Hepatocyte (in vitro differentiated cells): ENCODE results near the gene DAAM2. TPM values are rescaled to one million over a fixed set of nuclear protein-coding genes. Genes with fewer than 3 reads are reported as not detected.

Source experiments
- DNase-seq: peaks from one replicate; pipeline ENCODE4 v3.0.0-alpha.2; 2016; ENCODE audit warnings: low spot score
- H2AFZ ChIP-seq: fragments of 200-600 bp; sonication (generic); 2 replicates; pipeline ENCODE4 v1.6.0; 2016; ENCODE audit warnings: antibody characterized with exemption, mild to moderate bottlenecking
- H3K27ac ChIP-seq: fragments of 200-600 bp; sonication (generic); 2 replicates; pipeline ENCODE4 v1.5.1; 2016; ENCODE audit warnings: mild to moderate bottlenecking
- H3K27me3 ChIP-seq: fragments of 200-600 bp; sonication (generic); 2 replicates; pipeline ENCODE4 v1.6.1; 2016
- H3K36me3 ChIP-seq: fragments of 200-600 bp; sonication (generic); replicated peaks from 2 replicates; pipeline ENCODE4 v1.5.1; 2016; ENCODE audit warnings: low read depth; ENCODE audit not compliant: insufficient read depth
- H3K4me1 ChIP-seq: fragments of 200-600 bp; sonication (generic); 2 replicates; pipeline ENCODE4 v1.5.1; 2016; ENCODE audit warnings: mild to moderate bottlenecking, moderate library complexity; ENCODE audit not compliant: insufficient read depth
- H3K4me2 ChIP-seq: fragments of 200-600 bp; sonication (generic); 2 replicates; pipeline ENCODE4 v1.6.0; 2016
- H3K4me3 ChIP-seq: fragments of 200-600 bp; sonication (generic); 2 replicates; pipeline ENCODE4 v1.5.1; 2016; ENCODE audit warnings: mild to moderate bottlenecking
- H3K79me2 ChIP-seq: fragments of 200-600 bp; sonication (generic); 2 replicates; pipeline ENCODE4 v1.6.0; 2017; ENCODE audit warnings: mild to moderate bottlenecking
- H3K9me2 ChIP-seq: fragments of 200-600 bp; sonication (generic); replicated peaks from 2 replicates; pipeline ENCODE4 v1.6.0; 2017; ENCODE audit warnings: mild to moderate bottlenecking; ENCODE audit not compliant: insufficient read depth
- H3K9me3 ChIP-seq: fragments of 200-600 bp; sonication (generic); 2 replicates; pipeline ENCODE4 v1.5.1; 2016; ENCODE audit warnings: low read depth, mild to moderate bottlenecking
- H4K20me1 ChIP-seq: fragments of 200-600 bp; sonication (generic); 2 replicates; pipeline ENCODE4 v1.6.0; 2016; ENCODE audit warnings: mild to moderate bottlenecking; ENCODE audit not compliant: insufficient read depth, poor library complexity, severe bottlenecking
- CTCF ChIP-seq: fragments of 200-600 bp; sonication (generic); IDR thresholded peaks from 2 replicates; pipeline ENCODE4 v1.5.1; 2016; ENCODE audit warnings: antibody characterized with exemption, mild to moderate bottlenecking; ENCODE audit not compliant: poor library complexity
- EZH2 ChIP-seq: fragments of 200-600 bp; sonication (generic); IDR thresholded peaks from 2 replicates; pipeline ENCODE4 v1.6.1; 2016; ENCODE audit warnings: antibody characterized with exemption, mild to moderate bottlenecking, borderline replicate concordance
- EZH2phosphoT487 ChIP-seq: fragments of 200-600 bp; sonication (generic); IDR thresholded peaks from one replicate; pipeline ENCODE4 v1.6.1; 2018; ENCODE audit warnings: antibody characterized with exemption, mild to moderate bottlenecking, low read depth, moderate library complexity; ENCODE audit not compliant: unreplicated experiment, severe bottlenecking
- WGBS: methylation state at CpG from one replicate; pipeline ENCODE4 v1.1.6; 2016; ENCODE audit warnings: low lambda C conversion rate; ENCODE audit errors: missing lambda C conversion rate; 5-methylcytosine and 5-hydroxymethylcytosine counted together
- polyA plus RNA-seq: library from polyadenylated mRNA; unstranded; fragments of >200 nt; fragmentation: Nextera tagmentation; extraction: Ambion mirVana; gene quantifications from 2 replicates; pipeline ENCODE4 v1.2.1, GENCODE V29; 2016
- total RNA-seq: library from RNA; depleted of rRNA; stranded (reverse); fragments of >200 nt; gene quantifications from 2 replicates; pipeline ENCODE4 v1.2.3, GENCODE V29; 2014

DAAM2 gene
- total and polyA plus RNA-seq, 2 experiments from 2014 or later: 11.7 to 15.1 TPM

GRCh38 chr6:39929039-39929732 is 137.0 kb downstream of the DAAM2 start:
- no peak overlapping the region for H3K4me3 ChIP-seq
- H2AFZ ChIP-seq: no peak overlapping the region
- H4K20me1 ChIP-seq: no peaks in the 10 kb centered on the region
- no peak overlapping the region for H3K4me2 ChIP-seq
- no peak for DNase-seq
- H3K27ac ChIP-seq: no peak overlapping the region
- TF ChIP-seq EZH2phosphoT487 (no peak), CTCF (no peak), EZH2 (no peak)
- H3K9me3 ChIP-seq: no peaks in the 10 kb centered on the region
- no peaks in the 10 kb centered on the region for H3K9me2 ChIP-seq
- peaks cover 7% of the 10 kb centered on the region for H3K4me1 ChIP-seq
- no peaks in the 10 kb centered on the region for H3K36me3 ChIP-seq
- no peaks in the 10 kb centered on the region for H3K27me3 ChIP-seq
- 77% methylated on average over 9 of the region's 9 CpGs for WGBS
- peaks cover 14% of the 10 kb centered on the region for H3K79me2 ChIP-seq

GRCh38 chr6:39929733-39930461 is 137.7 kb downstream of the DAAM2 start:
- Histone ChIP-seq H2AFZ (no peak overlapping the region), H3K27ac (no peak overlapping the region), H3K4me3 (no peak overlapping the region), H3K36me3 (no peaks in the 10 kb centered on the region), H3K4me1 (peaks cover 7% of the 10 kb centered on the region), H3K27me3 (no peaks in the 10 kb centered on the region), H3K9me2 (no peaks in the 10 kb centered on the region), H3K9me3 (no peaks in the 10 kb centered on the region), H3K4me2 (peak overlapping the region; percentile 8), H4K20me1 (no peaks in the 10 kb centered on the region), H3K79me2 (peaks cover 14% of the 10 kb centered on the region)
- TF ChIP-seq CTCF (no peak), EZH2phosphoT487 (no peak), EZH2 (no peak)
- WGBS: 73% methylated on average over 11 of the region's 11 CpGs
- no peak for DNase-seq

- H3K27ac ChIP-seq: no peak overlapping the region
- H3K4me3 ChIP-seq: no peak overlapping the region
- H3K9me3 ChIP-seq: no peaks in the 10 kb centered on the region
- no peaks in the 10 kb centered on the region for H3K9me2 ChIP-seq
- H3K36me3 ChIP-seq: no peaks in the 10 kb centered on the region
- no peaks in the 10 kb centered on the region for H4K20me1 ChIP-seq
- TF ChIP-seq EZH2phosphoT487 (no peak), CTCF (no peak), EZH2 (no peak)
- H3K4me2 ChIP-seq: peak overlapping the region; percentile 8
- H3K27me3 ChIP-seq: no peaks in the 10 kb centered on the region
- no peak for DNase-seq
- H2AFZ ChIP-seq: no peak overlapping the region
- 90% methylated on average over 4 of the region's 4 CpGs for WGBS
- H3K4me1 ChIP-seq: peaks cover 7% of the 10 kb centered on the region
- peaks cover 14% of the 10 kb centered on the region for H3K79me2 ChIP-seq
These were observed 138.4 kb downstream of the DAAM2 start for GRCh38 chr6:39930540-39930939.
